ENCODE results near the gene PMEPA1.

The PMEPA1 gene

DNA sequence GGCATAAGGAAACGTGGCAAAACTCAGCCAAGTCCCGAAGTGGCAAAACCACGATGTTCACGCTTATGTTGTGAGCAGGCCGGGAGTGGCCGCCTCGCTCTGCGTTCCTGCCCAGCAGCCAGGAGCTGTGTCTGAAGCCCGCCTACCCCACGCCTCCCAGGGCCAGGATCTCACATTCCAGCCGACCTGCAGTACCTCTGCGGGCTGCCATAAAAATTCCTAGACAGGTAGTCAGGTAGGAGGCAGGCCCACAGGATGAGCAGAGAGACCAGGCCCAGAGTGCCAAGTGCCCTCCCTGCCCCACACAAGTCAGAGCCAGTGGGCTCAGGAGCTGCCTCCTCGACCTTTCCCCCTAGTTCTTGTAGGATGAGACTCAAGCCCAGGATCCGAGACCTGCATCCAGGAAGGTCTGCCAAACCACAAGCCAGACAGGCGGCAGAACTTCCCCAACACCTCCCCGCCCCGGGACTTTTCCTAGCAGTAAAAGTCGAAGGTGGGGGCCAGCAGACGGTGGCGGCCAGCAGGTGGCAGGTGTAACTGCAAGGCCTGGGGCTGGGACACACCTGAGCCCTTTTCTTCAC, 16.7 kb downstream of the PMEPA1 start:
- DNase-seq (ENCODE audit: low read depth), result no peak

DNA sequence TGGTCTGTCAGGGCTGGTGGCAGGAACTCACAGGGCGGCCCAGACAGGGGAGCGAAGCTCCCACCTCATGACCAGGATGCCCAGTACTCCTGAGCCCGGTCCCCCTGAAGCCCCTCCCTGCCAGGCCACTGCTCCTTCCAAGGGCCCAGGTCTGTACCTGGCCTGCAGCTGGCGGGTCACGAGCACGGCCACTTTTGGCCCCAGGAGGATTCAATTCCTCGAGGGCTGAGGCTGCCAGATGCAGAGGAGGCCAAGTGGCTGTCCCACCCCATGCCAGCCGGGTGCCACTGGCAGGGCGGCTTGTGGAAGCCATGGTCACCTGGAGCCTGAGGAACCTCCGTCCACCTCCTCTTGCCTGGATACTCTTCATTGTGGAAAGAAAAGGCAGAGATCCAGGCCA, 17.4 kb downstream of the PMEPA1 start:
- DNase-seq (ENCODE audit: low read depth), result no peak

DNA sequence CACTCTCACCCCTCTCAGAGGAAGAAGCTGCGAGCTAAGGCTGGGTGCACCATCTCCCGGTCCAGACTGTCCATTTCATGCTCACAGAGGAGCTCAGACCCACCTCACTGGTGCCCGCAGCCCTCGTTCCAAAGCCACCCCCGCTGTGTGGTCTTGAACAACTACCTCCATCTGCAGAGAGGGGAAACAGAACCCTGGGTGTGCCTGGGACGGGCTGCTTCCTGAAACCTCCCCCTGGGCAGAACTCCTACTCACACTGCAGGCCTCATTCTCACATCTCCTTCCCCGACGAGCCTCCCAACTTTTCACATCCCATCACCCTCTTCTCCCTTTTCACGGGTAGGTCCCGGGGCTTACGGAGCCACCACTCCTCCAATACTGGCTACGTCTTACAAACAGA, 18.1 kb downstream of the PMEPA1 start:
- no peak for DNase-seq (ENCODE audit: low read depth)

DNA sequence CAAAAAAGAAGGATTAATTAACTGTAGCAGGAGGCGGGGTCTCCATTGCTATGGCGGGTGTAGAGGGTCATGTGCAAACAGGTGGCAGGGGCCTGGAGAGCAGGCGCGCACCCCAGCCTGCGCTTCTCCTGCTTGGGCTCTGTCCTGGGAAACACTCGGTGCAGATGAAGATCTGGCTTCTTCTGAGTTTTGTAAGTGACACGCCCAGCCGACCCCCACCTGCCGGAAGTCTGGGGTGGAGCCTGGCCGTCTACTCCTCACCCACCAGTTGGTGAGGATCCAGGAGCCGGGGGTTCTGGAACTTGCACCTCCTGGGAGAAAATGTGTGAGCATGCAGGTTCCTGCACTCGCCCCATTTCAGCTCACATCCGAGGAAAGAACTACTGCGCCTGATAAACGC, 19.3 kb downstream of the PMEPA1 start:
- DNase-seq (ENCODE audit: low read depth), result no peak

DNA sequence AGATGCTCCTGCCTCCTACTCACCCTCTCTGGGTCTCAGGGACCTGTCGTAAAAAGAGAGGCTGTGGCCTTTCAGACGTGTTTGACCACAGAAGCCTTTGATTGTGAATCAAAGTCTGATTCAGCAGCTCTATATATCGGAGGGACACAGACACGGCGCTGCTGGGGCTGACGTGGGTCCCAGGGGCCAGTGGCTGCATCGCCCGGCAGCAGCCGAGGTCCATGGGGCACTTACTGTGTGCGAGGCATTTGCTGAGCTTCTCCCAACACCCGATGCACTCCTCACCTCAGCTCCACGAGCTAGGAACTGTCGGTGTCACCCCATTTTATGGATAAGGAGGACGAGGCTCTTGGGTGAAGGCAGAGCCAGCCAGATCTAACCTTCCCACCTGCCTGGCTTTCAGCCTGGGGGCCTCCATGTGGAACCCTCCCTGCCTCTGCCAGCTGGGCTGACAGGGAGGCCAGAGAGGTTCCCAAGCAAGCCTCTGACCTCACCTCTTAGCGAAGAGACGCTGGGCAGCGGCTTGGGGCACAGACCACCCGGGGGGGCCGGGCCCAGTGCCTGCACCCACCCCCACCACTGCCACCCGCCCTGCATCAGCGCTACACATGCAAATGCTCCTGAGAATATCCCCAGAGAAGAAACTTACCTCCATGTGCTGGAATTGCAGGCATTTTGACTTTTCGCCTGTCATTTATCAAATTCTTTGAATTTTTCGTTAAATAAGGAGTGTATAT, 19.9 kb downstream of the PMEPA1 start:
- DNase-seq (ENCODE audit: low read depth), result no peak

DNA sequence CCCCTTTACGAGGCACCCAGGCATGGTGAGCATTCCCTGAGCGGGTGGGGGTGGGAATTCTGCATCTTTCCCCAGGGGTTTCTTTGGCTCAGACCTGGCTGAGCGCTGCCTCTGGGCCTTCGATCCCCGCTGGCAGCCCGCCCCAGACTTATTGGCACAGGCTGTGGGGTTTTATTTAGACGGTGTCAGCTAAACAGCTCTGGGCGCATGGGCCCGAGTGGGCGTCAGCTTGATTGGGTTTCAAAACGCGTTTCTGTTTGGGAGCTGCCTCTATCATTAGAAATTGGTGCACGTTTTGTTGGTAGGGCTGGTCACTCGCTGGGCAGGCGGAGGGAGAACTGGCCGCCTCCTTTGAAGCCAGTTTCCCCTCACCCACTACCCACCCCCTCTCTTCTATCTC, 21.0 kb downstream of the PMEPA1 start:
- DNase-seq (ENCODE audit: low read depth), result no peak

DNA sequence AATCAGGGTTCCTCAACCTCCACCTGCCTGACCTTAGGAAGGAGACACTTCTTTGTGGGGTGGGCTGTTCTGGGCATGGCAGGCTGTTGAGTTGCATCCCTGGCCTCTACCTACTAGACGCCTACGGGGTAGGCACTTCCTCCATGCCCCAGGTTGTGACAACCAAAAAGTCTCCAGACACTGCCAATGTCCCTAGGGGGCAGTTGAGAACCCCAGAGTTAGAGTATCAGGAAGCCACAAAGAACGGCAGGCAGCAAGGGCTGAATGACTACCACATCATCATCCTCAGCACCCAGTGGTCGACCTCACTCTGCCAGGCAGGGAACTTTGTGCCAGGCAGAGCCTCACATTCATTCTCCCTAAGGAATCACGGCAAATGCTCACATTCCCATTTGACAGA, 21.5 kb downstream of the PMEPA1 start:
- no peak for DNase-seq (ENCODE audit: low read depth)

DNA sequence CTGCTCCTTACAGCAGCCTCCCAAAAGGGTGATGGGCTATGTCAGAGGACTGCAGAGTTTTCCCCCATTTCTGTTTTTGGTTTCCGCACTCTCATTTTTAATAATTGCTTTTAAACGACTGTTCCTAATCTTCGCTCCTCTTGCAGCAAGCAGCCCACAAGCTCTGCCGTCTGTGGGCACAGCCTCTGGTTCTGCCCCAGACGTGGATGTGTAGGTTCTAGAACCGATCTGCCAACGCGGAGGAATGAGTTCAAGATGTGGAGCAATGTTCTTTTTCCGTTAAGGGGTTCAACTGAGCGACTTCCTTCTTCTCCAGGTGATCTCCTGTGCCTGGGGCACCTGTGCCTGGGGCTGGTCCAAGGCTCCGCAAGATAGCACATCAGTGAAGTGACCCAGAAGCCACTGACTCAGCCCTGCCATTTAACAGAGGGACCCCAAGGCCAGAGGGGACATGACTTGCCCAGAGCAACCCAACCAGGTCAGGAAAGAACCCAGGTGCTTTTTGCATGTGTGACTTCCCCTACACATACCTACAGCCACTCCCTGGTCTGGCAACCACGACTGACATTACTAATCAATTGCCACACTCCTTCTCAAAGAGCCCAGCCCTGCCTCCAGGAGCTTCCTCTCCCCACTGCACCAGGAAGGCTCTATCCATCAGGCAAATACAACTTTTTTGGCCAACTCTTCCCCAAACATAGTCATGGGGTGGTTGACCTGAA, 22.7 kb downstream of the PMEPA1 start:
- DNase-seq (ENCODE audit: low read depth), result no peak

DNA sequence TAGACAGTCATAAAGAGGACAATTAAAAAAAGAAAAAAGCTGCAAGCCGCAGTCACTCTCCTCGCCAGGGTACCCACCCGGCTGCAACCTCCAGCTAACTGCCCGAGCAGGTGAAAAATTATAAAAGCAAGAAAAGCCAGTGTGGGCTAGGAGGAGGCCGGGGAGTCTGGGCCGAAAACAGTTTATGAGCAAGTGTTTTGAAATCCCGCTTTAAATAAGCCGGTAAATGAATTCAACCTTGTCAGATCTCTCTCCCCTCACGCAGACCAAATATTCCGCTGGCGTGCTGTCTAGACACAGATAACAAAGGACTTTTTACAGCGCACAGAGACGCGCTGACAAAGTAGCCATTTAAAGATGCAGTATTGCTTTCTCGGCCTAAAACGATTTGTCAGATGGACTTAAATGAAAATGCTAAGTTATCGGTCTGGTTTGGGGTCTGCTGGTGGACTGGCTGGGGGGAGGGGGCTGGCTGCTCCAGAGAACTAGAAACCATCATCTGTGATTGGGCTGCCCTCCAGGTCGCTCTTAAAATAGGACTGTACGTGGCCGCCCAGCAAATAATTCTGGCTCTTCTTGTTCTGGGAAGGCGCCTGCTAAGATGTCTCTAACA, 24.6 kb downstream of the PMEPA1 start:
- DNase-seq (ENCODE audit: low read depth), result no peak

DNA sequence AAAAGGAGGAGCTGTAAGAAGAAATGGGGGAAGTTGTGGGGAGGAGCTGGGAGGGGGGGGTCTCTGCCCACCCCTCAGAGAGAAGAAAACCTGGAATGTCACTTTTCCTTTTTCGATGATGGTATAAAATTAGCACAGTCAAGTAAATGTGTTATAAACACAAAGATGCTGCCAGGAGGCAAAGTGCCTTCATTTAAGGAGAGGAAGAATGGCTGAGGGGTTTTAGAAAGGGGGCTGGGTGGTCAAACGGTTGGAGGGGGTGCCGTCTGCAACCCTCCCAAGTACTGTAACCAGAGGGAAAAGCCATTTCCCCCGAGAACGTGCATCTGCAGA, 25.0 kb downstream of the PMEPA1 start:
- no peak for DNase-seq (ENCODE audit: low read depth)

DNA sequence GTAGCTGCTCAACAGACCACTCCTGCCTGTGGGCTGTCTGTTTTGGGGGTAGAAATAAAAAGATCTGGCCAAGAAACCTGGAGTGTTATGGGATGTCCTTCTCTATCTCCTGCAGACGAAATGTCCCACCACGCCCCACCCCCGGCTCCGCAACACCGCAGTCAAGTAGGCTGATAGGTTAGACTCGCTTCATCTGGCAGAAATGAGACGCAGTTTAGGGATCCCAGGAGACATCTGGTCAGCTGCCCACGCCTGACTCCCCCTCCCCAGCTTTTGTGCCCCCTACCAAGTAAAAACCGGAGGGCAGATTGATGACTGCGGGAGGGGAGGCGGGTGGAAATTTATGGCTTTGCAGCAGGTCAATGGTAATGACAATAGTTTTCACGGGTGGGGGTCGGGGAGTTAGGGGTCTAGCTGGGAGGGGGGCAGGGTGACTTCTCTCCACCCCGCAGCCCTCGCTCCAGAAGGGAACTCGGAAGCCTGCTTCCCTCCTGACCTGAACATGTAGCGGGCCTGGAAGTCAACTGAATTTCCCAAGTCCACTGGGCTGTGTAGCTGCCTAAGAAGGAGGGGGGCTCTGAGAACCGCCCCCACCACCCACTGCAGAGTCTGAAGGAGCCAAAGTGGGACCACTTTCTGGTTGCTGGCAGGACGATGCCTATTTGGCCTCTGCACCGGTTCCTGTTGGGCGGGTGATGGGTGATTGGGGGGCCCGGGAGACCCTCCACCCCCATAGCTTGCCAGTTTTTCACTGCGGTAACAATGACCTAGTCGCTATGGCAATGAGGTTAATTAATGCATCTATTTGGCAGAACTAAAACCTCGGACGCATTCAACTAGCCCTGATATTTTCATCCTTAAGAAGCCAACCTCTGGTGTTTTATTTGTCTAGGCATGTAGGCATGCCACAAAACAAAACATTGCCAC, 25.7 kb downstream of the PMEPA1 start:
- no peak for DNase-seq (ENCODE audit: low read depth)

DNA sequence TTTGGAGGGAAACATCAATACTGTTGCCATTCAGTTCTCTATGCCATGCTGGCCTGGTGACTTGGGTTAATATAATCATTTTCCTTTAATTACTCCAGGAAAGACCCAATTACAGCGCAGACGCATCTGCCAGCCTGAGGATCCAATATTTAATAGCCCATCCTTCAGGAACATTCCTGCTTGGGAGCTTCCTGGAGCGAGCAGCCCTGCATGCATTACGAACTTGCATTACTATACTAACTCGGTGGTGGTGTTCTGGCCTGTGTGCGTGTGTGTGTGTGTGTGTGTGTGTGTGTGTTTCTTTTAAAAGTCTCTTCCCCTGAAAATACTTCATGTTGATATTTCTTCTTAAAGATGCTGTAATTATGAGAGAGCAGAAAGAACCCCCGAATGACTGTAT, 26.5 kb downstream of the PMEPA1 start:
- DNase-seq (ENCODE audit: low read depth), result no peak

DNA sequence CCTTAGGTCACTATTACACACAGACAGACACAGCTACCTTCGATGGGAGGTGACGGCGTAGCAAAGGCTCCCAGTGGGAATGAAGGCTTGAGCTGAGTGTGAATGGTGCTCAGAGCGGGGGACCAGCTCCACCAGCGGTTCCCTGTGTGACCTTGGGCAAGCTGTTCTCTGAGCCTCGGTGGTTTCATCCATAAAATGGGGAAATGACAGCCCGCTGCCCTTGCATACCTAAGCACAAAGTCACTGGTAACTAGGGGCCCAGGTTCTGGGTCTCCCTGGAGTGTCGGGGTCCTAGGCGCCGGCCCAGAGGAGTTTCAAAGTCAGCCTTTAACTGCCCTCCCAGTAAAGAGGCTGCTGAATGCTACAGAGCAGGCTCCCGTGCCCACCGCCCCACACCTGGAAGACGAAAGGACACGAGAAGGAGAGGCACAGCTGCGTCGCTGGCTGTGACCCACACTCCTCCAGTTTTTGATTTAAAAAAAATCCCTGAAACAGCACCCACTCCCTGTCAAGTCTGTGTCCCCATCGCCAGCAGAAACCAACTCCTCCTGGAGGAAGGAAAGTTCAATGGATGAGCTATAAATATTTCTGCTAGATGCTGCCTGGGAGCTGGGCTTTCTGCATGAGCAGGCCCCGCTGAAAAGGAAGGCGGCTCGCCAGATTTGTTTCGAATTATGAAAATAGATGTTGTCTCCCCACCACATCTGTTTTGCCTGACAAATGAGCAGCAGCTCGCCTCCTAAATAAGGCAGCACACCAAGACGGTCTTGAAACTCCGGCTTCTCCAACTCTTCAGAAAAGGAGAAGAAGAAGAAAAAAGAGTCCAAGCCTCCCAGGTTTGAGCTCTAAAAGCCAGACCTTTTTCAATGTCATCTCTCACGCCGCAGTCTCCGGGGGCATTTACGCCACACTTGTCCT, 27.4 kb downstream of the PMEPA1 start:
- DNase-seq (ENCODE audit: low read depth), result no peak

DNA sequence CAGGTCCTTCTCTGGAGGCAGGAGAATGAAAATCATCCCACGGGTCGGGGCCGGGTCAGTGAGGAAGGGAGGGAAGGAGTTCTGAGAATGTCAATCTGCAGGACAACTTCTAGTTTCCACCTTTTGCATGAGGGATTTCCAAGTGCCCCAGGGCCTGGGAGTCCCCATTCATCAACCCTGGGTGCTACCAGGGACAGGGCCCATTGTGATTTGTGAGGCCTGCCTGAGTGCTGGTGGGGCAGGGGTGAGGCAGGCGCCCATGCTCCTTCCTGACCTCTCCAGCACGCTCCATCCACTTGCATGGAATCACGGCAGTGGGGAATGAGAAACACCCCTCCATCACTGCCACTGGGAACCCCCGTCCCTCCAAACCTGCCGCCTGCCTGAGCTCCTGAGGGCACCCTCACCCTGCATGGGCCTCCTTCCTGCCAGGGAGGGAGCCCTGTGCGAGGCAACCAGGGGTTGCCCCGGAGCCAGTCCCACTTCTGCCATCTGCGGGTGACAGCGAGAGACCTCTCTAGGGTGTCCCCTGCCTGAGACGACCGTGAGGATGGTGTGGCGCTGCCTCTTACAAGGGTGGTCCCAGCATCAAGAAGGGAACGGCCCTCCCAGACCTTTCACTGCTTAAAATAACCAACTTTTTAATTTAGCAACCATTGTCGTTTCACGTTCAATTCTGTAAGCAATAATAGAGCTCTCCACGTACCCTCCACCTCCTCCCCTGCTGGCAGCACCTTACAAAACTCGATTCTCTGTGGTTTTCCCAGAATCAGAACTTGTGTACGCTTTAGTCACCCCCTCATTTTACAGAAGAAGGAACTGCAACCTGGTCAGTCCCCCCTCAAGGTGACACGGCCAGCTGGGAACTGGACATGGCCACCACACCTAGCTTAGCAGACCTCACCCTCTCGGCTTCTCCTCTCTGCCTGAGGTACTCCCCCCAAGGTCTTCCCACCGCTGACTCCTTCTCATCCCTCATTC, 28.6 kb downstream of the PMEPA1 start:
- DNase-seq (ENCODE audit: low read depth), result no peak

DNA sequence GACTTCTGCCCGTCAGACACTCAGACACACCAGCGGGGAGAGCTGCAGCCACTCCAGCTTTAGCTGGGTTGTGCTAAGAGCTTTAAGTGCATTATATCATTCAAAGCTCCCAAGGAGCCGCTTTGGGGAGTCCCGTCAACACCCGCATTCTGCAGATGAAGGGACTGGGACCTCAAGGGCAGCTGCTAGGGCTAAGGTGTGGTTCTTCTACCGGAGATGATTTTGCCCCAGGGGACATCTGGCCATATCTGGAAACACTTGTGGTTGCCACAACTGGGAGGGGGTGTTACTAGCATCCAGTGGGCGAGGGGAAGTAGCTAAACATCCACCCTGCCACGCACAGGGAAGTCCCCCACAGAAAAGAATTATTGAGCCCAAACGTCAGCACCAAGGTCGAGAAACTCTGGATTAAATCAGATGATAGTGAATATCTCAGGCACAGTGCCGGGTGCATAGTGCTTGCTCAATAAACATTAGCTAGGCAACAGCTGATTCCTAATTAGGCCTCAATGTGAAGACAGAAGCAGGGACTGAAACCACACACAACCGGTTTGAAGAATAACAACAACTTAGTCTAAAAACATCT, 29.6 kb downstream of the PMEPA1 start:
- no peak for DNase-seq (ENCODE audit: low read depth)

DNA sequence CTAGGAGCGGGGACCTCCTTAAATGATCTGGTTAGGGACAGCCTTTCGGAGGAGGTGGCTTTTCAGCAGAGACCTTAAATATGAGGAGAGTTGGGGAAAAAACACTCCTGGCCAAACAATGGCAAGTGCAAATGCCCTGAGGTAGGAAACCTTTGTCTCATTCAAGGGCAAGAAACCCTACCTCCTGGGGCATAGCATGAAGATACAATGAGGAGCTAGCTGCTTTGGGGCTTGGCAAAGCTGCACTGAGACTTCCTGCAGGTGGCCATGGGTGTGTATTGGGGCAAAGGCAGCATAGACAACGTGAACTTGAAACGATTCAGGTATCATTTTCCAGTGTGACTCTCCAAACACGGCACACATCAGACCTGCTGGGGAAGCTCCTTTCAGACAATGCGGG, 30.7 kb downstream of the PMEPA1 start:
- no peak for DNase-seq (ENCODE audit: low read depth)

DNA sequence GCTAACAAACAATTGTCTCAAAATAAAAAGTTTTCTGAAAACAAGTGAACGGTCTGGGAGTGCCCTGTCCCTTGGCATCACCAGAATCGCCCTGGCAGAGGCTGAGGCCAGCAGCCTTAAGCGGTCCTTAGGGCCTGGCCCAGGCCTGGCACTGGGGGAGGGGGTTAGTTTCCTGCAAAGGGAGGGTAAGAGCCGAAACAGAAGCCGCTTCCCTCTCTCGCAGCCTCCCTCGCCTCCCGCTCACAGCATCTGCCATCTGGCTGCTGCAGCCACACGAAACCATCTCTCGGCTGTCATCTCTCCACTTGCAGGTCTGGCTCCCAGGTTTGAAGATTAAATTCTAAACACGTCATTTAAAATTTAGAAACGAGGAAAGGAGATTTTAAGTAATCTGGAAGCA, 31.5 kb downstream of the PMEPA1 start:
- DNase-seq (ENCODE audit: low read depth), result no peak

DNA sequence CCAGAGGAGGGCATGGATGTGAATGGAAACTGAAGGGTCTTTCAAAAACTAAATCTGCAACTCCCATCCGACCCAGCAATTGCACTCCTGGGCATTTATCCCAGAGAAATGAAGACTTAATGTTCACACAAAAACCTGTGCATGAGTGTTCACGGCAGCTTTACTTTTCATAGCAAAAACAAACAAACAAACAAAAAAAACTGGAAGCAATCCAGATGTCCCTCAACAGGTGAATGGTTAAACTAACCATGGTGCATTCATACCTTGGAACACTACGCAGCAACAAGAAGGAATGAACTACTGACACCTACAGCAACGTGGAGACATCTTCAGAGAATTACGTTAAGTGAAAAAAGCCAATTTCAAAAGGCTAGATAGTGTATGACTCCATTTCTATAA, 32.2 kb downstream of the PMEPA1 start:
- DNase-seq (ENCODE audit: low read depth), result no peak

Measured in stimulated activated CD8-positive, alpha-beta memory T cell treated with anti-CD3 and anti-CD28 coated beads, Interleukin-7, amount 100 ng/mL, for 24 hours (primary cell).